Endodermal cell (in vitro differentiated cells): ENCODE data around the gene EPC1. TPM values are rescaled to one million over a fixed set of nuclear protein-coding genes. Genes with fewer than 3 reads are reported as not detected.
A peak's percentile ranks its signal among the peaks of the same experiment; 100 is the strongest.

Source experiments
- DNase-seq: peaks from one replicate; pipeline ENCODE4 v3.0.0-alpha.2; 2017
- H3K27ac ChIP-seq: 2 replicates; pipeline ENCODE4 v1.5.1; 2013; ENCODE audit warnings: mild to moderate bottlenecking, low read depth, low read length, moderate library complexity
- H3K27me3 ChIP-seq: 2 replicates; pipeline ENCODE4 v1.6.1; 2013; ENCODE audit warnings: mild to moderate bottlenecking, low read length, moderate library complexity; ENCODE audit not compliant: insufficient read depth, control insufficient read depth, poor library complexity, severe bottlenecking
- H3K36me3 ChIP-seq: 2 replicates; pipeline ENCODE4 v1.7.0; 2013; ENCODE audit warnings: mild to moderate bottlenecking, low read length, moderate library complexity; ENCODE audit not compliant: control insufficient read depth, insufficient read depth
- H3K4me1 ChIP-seq: one replicate; pipeline ENCODE4 v1.7.0; 2013; ENCODE audit warnings: low read length; ENCODE audit not compliant: control insufficient read depth, insufficient read depth
- H3K4me3 ChIP-seq: 2 replicates; pipeline ENCODE4 v1.5.1; 2013; ENCODE audit warnings: mild to moderate bottlenecking, low read length, moderate library complexity
- H3K9ac ChIP-seq: 2 replicates; pipeline ENCODE4 v1.6.1; 2013; ENCODE audit warnings: mild to moderate bottlenecking, low read length, moderate library complexity; ENCODE audit not compliant: poor library complexity, severe bottlenecking; ENCODE audit errors: extremely low read depth
- H3K9me3 ChIP-seq: 2 replicates; pipeline ENCODE4 v1.6.1; 2013; ENCODE audit warnings: mild to moderate bottlenecking, low read length, moderate library complexity; ENCODE audit not compliant: control insufficient read depth
- H3K27ac Mint-ChIP-seq: 2 replicates; pipeline ENCODE4 v1.8.0; 2020; ENCODE audit warnings: mixed read lengths
- H3K27me3 Mint-ChIP-seq: 2 replicates; pipeline ENCODE4 v1.8.0; 2021; ENCODE audit warnings: mild to moderate bottlenecking, mixed read lengths; ENCODE audit not compliant: insufficient read depth
- H3K36me3 Mint-ChIP-seq: 2 replicates; pipeline ENCODE4 v1.8.0; 2020; ENCODE audit warnings: low read depth, mixed read lengths
- H3K4me1 Mint-ChIP-seq: 2 replicates; pipeline ENCODE4 v1.8.0; 2020; ENCODE audit warnings: mixed read lengths
- H3K4me3 Mint-ChIP-seq: 2 replicates; pipeline ENCODE4 v1.8.0; 2020; ENCODE audit warnings: mild to moderate bottlenecking, moderate library complexity, mixed read lengths
- H3K9me3 Mint-ChIP-seq: 2 replicates; pipeline ENCODE4 v1.8.0; 2020; ENCODE audit warnings: mild to moderate bottlenecking, mixed read lengths
- WGBS, 2 experiments: methylation state at CpG; one replicate each; pipeline versions ENCODE4 v1.1.5 to v1.1.7; 2013; ENCODE audit warnings: missing lambda C conversion rate in 2 of 2, mixed read lengths in 1 of 2; ENCODE audit not compliant: insufficient coverage in 1 of 2, insufficient read length in 1 of 2; 5-methylcytosine and 5-hydroxymethylcytosine counted together
- total RNA-seq, 2 donors: library from RNA; stranded (reverse); fragmentation: NEBNext Ultra II Directional in 1 of 2; extraction: Animal tissue kit (Norgen Biotek cat#: 25700) in 1 of 2; gene quantifications; 2 replicates in 1 of 2; 3 replicates in 1 of 2; pipeline ENCODE4 v1.2.1, GENCODE V29; 2021
- TF ChIP-seq, protein P1 (sequence below): fragments of 200-600 bp; sonication (generic); conservative IDR thresholded peaks from 2 replicates; pipeline ENCODE4 v1.5.0; 2021; ENCODE audit warnings: antibody characterized with exemption, mild to moderate bottlenecking

The EPC1 gene
- total RNA-seq, 2 donors from 2014 or later = 27.9 to 40.3 TPM

DNA sequence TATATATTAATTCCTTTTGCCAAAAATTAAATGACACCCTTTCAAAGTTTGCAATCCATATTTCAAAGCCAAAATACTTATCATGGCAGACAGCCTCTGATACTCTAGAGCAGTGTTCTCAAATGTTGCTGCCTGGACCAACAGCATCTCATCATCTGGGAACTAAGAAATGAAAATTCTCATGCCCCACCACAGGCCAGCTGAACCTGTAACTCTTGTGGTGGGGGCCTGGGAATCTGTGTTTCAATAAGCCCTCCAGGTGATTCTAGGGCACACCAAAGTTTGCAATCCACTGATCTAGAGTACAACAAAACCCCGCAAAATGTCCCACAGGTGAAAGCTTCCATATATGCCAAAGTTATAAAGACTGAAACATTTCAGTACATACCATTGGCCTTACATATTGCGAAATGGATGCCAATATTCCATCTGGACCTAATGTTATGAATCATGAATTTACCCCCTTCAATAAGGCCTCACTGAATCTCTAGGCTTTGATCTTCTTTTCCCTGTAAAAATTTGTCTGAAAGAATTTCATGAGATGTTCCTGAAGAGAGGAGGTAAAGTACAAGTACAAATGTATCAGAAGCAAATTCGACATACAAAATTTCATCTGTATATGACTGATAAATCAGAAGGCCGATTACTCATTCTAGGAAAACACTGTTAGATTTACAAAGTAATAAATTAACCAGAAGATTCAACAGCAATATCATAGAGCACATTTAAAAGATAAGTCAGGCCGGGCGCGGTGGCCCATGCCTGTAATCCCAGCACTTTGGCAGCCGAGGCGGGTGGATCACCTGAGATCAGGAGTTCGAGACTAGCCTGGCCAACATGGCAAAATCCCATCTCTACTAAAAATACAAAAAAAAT is 25.3 kb upstream of the EPC1 start:
- Histone ChIP-seq H3K9ac (no peak overlapping the region), H3K36me3 (no peaks in the 10 kb centered on the region), H3K27me3 (no peaks in the 10 kb centered on the region), H3K27ac (no peak overlapping the region), H3K9me3 (no peaks in the 10 kb centered on the region), H3K4me1 (no peaks in the 10 kb centered on the region), H3K4me3 (no peak overlapping the region)
- peaks cover 8% of the 10 kb centered on the region for H3K36me3 Mint-ChIP-seq
- no peak overlapping the region for H3K27ac Mint-ChIP-seq
- H3K4me1 Mint-ChIP-seq = peaks cover 3% of the 10 kb centered on the region
- DNase-seq = no peak
- 75 to 90% methylated on average over 3 to 10 of the region's 10 CpGs for WGBS, 2 experiments
- no peaks in the 10 kb centered on the region for H3K27me3 Mint-ChIP-seq
- TF ChIP-seq, protein P1, sequence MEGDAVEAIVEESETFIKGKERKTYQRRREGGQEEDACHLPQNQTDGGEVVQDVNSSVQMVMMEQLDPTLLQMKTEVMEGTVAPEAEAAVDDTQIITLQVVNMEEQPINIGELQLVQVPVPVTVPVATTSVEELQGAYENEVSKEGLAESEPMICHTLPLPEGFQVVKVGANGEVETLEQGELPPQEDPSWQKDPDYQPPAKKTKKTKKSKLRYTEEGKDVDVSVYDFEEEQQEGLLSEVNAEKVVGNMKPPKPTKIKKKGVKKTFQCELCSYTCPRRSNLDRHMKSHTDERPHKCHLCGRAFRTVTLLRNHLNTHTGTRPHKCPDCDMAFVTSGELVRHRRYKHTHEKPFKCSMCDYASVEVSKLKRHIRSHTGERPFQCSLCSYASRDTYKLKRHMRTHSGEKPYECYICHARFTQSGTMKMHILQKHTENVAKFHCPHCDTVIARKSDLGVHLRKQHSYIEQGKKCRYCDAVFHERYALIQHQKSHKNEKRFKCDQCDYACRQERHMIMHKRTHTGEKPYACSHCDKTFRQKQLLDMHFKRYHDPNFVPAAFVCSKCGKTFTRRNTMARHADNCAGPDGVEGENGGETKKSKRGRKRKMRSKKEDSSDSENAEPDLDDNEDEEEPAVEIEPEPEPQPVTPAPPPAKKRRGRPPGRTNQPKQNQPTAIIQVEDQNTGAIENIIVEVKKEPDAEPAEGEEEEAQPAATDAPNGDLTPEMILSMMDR = no peak
- no peak overlapping the region for H3K4me3 Mint-ChIP-seq
- H3K9me3 Mint-ChIP-seq = no peaks in the 10 kb centered on the region

DNA sequence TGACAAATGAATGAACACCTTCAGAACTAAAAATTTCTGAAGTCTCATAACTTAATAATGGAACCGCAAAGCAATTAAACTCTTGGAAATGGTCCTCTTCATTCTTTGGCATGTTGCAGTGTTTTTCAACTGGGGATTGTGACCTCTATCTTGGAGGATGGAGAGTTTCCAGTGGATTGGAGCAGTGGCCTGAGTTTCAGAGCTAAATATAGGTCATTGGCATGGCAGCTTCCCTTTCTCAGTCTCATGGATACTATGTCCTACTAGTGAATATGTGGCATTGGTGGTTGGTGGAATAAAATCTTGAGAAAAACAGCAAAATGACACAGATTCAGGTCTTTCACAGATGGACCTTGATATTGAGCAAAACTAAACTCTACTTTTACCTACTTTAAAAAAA is 24.1 kb upstream of the EPC1 start:
- 100% methylated on average over 1 of the region's 1 CpG; no CpG with 5 or more reads in 1 of the 2 experiments for WGBS, 2 experiments
- Mint-ChIP-seq H3K27me3 (no peaks in the 10 kb centered on the region), H3K4me1 (no peaks in the 10 kb centered on the region), H3K36me3 (peaks cover 8% of the 10 kb centered on the region), H3K4me3 (no peak overlapping the region), H3K9me3 (no peaks in the 10 kb centered on the region), H3K27ac (no peak overlapping the region)
- TF ChIP-seq, protein P1 = no peak
- Histone ChIP-seq H3K4me1 (no peaks in the 10 kb centered on the region), H3K27me3 (no peaks in the 10 kb centered on the region), H3K4me3 (no peak overlapping the region), H3K9ac (no peak overlapping the region), H3K9me3 (no peaks in the 10 kb centered on the region), H3K27ac (no peak overlapping the region), H3K36me3 (no peaks in the 10 kb centered on the region)
- DNase-seq = no peak

DNA sequence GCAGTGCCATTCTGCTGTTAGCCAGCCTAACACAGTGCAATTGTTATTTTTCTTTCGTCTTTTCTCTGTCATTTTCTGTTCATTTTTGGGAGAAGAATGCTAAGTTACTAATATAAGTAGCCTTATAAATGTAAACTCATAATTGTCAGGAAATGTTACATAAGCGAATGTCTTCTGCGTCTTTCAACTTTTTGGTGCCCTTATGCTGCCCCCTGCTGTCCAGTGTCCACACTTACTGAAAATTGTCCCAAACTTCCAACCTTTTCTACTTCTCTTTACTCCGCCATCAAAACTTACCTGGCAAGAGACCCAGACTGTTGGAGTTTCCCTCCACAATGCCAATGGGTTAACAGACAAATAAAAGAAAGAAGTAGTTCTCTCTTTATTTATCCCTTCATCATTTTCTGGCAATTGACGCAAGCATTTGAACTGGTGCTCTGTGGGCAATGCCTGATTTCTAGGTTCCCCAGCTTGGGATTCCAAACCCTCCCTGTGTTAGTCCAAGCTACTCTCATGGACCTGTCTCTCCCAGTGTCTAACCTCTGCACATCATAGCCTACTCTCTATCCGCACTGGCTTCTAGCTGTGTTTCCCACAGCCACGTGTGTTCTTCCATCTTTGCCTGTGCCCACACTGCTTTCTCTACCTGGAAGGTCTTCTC is 21.0 kb upstream of the EPC1 start:
- Histone ChIP-seq H3K36me3 (no peaks in the 10 kb centered on the region), H3K9me3 (no peaks in the 10 kb centered on the region), H3K9ac (no peak overlapping the region), H3K27me3 (no peaks in the 10 kb centered on the region), H3K4me1 (no peaks in the 10 kb centered on the region), H3K27ac (no peak overlapping the region), H3K4me3 (no peak overlapping the region)
- TF ChIP-seq, protein P1 = peak; percentile 93
- Mint-ChIP-seq H3K9me3 (no peaks in the 10 kb centered on the region), H3K36me3 (peaks cover 13% of the 10 kb centered on the region), H3K27me3 (no peaks in the 10 kb centered on the region), H3K4me3 (no peak overlapping the region), H3K4me1 (peaks cover 7% of the 10 kb centered on the region), H3K27ac (no peak overlapping the region)
- 57 to 63% methylated on average over 6 to 7 of the region's 7 CpGs for WGBS, 2 experiments
- DNase-seq = peak; percentile 82
